Osteoblast (primary cell): Measurements from ENCODE around the gene IL17RD. TPM values are rescaled to one million over a fixed set of nuclear protein-coding genes. Genes with fewer than 3 reads are reported as not detected.
"Not testable (repeated sequence)": the region's sequence is repeated elsewhere in the genome, so short reads cannot be mapped to it uniquely, and the experiment has no call there.

Experiments used
- DNase-seq: peaks from one replicate; pipeline ENCODE4 v3.0.0; 2011; ENCODE audit warnings: low spot score, mixed read lengths; ENCODE audit not compliant: insufficient read length; ENCODE audit errors: missing footprints
- H2AFZ ChIP-seq: 2 replicates; pipeline ENCODE4 v1.6.0; 2011; ENCODE audit warnings: mild to moderate bottlenecking, low read length
- H3K27ac ChIP-seq: 2 replicates; pipeline ENCODE4 v1.5.1; 2011; ENCODE audit warnings: mild to moderate bottlenecking, low read depth, low read length, moderate library complexity
- H3K27me3 ChIP-seq: 2 replicates; pipeline ENCODE4 v1.6.0; 2012; ENCODE audit warnings: mild to moderate bottlenecking, control low read depth, inconsistent platforms, low read length, moderate library complexity; ENCODE audit not compliant: insufficient read depth
- H3K36me3 ChIP-seq: 2 replicates; pipeline ENCODE4 v1.5.1; 2011; ENCODE audit warnings: mild to moderate bottlenecking, low read length, control low read depth, moderate library complexity; ENCODE audit not compliant: insufficient read depth
- H3K4me1 ChIP-seq: 2 replicates; pipeline ENCODE4 v1.5.1; 2011; ENCODE audit warnings: mild to moderate bottlenecking, low read length, control low read depth, moderate library complexity; ENCODE audit not compliant: insufficient read depth
- H3K4me2 ChIP-seq: 2 replicates; pipeline ENCODE4 v1.6.0; 2011; ENCODE audit warnings: mild to moderate bottlenecking, low read length; ENCODE audit not compliant: insufficient read depth
- H3K4me3 ChIP-seq: fragments of 200-600 bp; sonication (generic); 3 replicates; pipeline ENCODE4 v1.5.1; 2012; ENCODE audit warnings: mild to moderate bottlenecking, low read length, inconsistent platforms; ENCODE audit not compliant: insufficient read depth
- H3K79me2 ChIP-seq: 2 replicates; pipeline ENCODE4 v1.6.0; 2012; ENCODE audit warnings: mild to moderate bottlenecking, low read length, control low read depth, inconsistent platforms; ENCODE audit not compliant: insufficient read depth
- H3K9me3 ChIP-seq: 2 replicates; pipeline ENCODE4 v1.5.1; 2011; ENCODE audit warnings: low read depth, low read length, control low read depth
- H4K20me1 ChIP-seq: 2 replicates; pipeline ENCODE4 v1.6.0; 2012; ENCODE audit warnings: mild to moderate bottlenecking, low read length, control low read depth; ENCODE audit not compliant: insufficient read depth
- total RNA-seq: library from RNA; depleted of rRNA; stranded (reverse); fragments of >200 nt; gene quantifications from 2 replicates; pipeline ENCODE4 v1.2.3, GENCODE V29; 2012
- TF ChIP-seq, protein P1 (sequence below): IDR thresholded peaks from 2 replicates; pipeline ENCODE4 v1.5.1; 2011; ENCODE audit warnings: mild to moderate bottlenecking, low read depth, low read length, moderate library complexity; ENCODE audit errors: extremely low read depth

The IL17RD gene
- total RNA-seq, 1 donor, result 2.2 TPM

DNA sequence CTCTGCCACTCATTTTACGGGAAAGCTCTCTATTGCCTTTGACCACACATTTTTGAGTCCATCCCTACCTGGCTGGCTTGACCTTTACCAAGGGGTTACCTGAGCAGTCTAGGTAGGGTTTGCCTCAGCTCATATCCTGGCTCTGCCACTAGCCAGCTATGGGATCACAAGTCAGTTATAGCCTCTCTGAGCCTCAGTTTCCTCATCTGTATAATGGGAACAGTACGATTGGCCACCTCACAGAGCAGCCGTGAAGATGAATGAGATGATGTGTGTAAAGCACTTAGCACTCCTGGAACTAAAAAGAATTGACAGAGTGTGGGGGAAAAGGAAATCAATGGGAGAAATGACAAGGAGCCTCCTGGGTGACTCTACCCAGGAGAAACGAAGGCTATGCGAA lies 76.7 kb downstream of the IL17RD start:
- TF ChIP-seq, protein P1, sequence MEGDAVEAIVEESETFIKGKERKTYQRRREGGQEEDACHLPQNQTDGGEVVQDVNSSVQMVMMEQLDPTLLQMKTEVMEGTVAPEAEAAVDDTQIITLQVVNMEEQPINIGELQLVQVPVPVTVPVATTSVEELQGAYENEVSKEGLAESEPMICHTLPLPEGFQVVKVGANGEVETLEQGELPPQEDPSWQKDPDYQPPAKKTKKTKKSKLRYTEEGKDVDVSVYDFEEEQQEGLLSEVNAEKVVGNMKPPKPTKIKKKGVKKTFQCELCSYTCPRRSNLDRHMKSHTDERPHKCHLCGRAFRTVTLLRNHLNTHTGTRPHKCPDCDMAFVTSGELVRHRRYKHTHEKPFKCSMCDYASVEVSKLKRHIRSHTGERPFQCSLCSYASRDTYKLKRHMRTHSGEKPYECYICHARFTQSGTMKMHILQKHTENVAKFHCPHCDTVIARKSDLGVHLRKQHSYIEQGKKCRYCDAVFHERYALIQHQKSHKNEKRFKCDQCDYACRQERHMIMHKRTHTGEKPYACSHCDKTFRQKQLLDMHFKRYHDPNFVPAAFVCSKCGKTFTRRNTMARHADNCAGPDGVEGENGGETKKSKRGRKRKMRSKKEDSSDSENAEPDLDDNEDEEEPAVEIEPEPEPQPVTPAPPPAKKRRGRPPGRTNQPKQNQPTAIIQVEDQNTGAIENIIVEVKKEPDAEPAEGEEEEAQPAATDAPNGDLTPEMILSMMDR, result no peak
- DNase-seq, result no peak
- Histone ChIP-seq H3K27ac (no peak overlapping the region), H3K4me2 (no peak overlapping the region), H3K4me3 (no peak overlapping the region), H2AFZ (no peak overlapping the region), H3K4me1 (peaks cover 7% of the 10 kb centered on the region), H4K20me1 (no peaks in the 10 kb centered on the region), H3K9me3 (no peaks in the 10 kb centered on the region), H3K36me3 (no peaks in the 10 kb centered on the region), H3K27me3 (peaks cover 6% of the 10 kb centered on the region), H3K79me2 (no peaks in the 10 kb centered on the region)

DNA sequence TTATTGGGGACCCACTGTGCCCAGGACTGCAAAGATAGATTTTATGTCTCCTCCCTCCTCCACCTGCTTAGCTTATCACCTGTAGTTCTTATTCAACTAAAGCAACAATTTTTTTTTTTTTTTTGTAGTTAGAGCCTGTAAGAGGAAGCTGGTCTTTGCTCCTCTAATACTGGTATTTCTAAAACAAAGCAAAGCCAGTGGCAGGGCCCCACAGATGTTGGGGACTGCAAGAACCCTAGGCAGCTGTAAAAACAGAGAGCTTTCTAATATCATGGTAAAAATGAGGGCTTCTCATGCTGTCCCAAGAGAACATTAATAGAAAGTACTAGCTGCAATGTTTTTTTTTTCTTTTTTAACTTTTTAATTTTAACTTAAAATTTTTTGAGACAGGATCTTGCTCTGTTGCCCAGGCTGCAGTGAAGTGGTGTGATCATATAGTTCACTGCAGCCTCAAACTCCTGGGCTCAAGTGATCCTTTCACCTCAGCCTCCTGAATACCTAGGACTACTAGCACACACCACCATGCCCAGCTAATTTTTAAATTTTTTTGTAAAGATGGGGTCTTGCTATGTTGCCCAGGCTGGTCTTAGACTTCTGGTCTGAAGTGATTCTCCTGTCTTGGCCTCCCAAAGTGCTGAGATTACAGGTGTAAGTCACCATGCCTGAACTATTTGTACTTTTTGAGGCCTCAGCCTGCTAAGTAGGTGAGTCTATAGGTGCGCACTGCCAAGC lies 77.6 kb downstream of the IL17RD start:
- H3K36me3 ChIP-seq, result no peaks in the 10 kb centered on the region
- H4K20me1 ChIP-seq, result no peaks in the 10 kb centered on the region
- peaks cover 7% of the 10 kb centered on the region for H3K4me1 ChIP-seq
- H3K27me3 ChIP-seq, result peaks cover 6% of the 10 kb centered on the region
- no peak overlapping the region for H3K4me3 ChIP-seq
- no peak overlapping the region for H3K27ac ChIP-seq
- no peaks in the 10 kb centered on the region for H3K9me3 ChIP-seq
- no peak overlapping the region for H2AFZ ChIP-seq
- no peak for DNase-seq
- TF ChIP-seq, protein P1, result no peak
- H3K4me2 ChIP-seq, result no peak overlapping the region
- no peaks in the 10 kb centered on the region for H3K79me2 ChIP-seq

DNA sequence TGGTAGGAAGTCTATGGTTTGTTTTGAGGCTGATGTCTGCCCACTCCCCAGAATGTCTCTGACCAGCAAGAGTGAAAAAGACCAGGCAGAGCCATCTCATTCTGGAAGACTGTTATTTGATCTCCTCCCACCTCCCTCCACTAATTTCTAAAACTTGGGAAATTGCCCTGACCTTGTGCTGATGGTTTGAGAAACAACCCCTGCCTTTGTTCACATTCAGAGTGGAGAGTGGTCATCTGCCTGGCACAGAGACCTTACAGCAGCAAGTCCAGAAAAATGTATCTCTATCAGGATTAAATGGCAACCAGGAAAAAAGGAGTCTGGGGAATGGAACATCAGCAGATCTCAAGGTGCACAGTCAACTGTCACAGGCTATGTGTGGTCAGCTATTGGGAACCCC lies 79.0 kb downstream of the IL17RD start:
- H3K36me3 ChIP-seq, result no peaks in the 10 kb centered on the region
- DNase-seq, result no peak
- H3K79me2 ChIP-seq, result no peaks in the 10 kb centered on the region
- no peak overlapping the region for H3K4me3 ChIP-seq
- peaks cover 6% of the 10 kb centered on the region for H3K27me3 ChIP-seq
- no peaks in the 10 kb centered on the region for H4K20me1 ChIP-seq
- H3K4me2 ChIP-seq, result no peak overlapping the region
- H2AFZ ChIP-seq, result no peak overlapping the region
- H3K27ac ChIP-seq, result no peak overlapping the region
- H3K4me1 ChIP-seq, result peaks cover under 1% of the 10 kb centered on the region
- no peaks in the 10 kb centered on the region for H3K9me3 ChIP-seq
- TF ChIP-seq, protein P1, result no peak

DNA sequence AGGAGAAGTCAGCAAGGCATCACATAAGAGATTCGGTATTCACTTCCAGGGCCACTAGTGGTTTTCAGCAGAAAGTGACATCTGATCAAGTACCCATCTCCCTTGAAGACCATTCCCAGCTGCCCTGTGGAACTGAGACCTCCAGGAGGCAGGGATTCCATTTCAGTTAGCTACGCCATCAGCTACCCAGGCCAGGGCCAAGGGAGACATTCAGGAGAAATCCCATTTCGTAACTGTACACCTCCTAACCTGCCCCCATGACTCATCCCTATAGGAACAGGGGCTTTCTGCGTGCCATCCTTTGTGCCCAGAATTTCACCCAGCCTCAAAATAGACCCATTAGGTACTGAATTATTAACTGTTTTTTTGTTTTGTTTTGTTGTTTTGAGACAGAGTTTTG lies 79.9 kb downstream of the IL17RD start:
- peak; percentile 41 for DNase-seq
- Histone ChIP-seq H3K4me1 (no peaks in the 10 kb centered on the region), H3K36me3 (no peaks in the 10 kb centered on the region), H3K4me2 (no peak overlapping the region), H3K27me3 (peaks cover 13% of the 10 kb centered on the region), H4K20me1 (no peaks in the 10 kb centered on the region), H3K4me3 (no peak overlapping the region), H2AFZ (no peak overlapping the region), H3K9me3 (no peaks in the 10 kb centered on the region), H3K79me2 (no peaks in the 10 kb centered on the region), H3K27ac (no peak overlapping the region)
- TF ChIP-seq, protein P1, result no peak

DNA sequence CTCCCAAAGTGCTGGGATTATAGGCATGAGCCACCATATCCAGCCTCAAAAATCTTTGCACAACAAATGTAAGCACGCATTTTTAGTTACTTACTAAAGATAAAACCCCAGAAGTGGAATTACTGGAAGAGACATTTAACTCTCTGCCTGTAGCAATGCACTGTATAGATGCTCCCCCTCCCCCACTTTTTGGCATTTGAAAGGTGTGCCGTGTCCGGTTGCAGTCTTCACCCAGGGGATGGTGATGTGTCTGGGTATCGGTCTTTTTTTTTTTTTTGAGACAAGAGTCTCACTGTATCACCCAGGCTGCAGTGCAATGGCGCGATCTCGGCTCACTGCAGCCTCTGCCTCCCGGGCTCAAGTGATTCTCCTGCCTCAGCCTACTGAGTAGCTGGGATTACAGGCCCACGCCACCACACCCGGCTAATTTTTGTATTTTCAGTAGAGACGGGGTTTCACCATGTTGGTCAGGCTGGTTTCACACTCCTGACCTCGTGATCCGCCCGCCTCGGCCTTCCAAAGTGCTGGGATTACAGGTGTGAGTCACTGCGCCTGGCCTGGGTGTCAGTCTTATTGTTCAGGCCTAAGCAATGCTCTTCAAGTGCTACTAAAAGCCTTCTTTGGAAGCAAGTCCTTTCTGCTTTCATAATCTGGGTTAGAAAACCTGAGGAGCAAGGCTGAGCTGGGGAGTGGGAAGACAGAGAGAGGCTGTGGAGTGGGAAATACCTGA lies 81.7 kb downstream of the IL17RD start:
- peaks cover 29% of the 10 kb centered on the region for H3K27me3 ChIP-seq
- not testable (repeated sequence) for H3K27ac ChIP-seq, H3K4me3 ChIP-seq, H3K4me1 ChIP-seq, H4K20me1 ChIP-seq, H2AFZ ChIP-seq, H3K36me3 ChIP-seq, H3K9me3 ChIP-seq, DNase-seq, H3K79me2 ChIP-seq, H3K4me2 ChIP-seq
